ENCODE data around the gene CECR2. TPM values are rescaled to one million over a fixed set of nuclear protein-coding genes. Genes with fewer than 3 reads are reported as not detected.
A peak's percentile ranks its signal among the peaks of the same experiment; 100 is the strongest.

Gene CECR2
- total RNA-seq, 1 experiment from 2014 or later = not detected

DNA sequence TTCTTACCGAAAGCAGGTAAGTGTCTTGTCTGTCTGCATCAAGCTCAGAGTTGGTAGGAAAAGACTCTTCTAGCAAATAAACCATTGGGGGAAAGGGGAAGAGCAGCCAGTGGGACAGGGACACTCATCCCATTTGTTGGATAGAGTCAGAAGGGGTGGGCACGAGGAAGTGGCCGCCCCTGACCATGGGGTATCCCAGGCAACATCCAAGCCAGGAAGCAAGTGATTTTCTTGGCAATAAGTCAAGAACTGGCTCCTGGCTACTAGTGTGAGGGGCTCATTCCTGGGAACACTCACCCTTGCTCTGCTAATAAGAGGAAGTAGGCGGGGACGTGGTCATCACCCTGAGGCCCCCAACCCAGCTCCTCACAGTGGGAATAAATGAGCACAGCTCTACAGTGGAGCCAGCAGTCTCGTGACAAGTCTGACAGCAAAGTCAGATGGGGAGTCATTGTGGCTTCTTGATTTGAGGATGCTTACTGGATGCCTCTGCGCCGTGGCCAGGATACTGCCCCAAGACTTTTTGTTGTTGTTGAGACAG is 200.8 kb downstream of the CECR2 start:
- no peak for DNase-seq (ENCODE audit: low spot score)

DNA sequence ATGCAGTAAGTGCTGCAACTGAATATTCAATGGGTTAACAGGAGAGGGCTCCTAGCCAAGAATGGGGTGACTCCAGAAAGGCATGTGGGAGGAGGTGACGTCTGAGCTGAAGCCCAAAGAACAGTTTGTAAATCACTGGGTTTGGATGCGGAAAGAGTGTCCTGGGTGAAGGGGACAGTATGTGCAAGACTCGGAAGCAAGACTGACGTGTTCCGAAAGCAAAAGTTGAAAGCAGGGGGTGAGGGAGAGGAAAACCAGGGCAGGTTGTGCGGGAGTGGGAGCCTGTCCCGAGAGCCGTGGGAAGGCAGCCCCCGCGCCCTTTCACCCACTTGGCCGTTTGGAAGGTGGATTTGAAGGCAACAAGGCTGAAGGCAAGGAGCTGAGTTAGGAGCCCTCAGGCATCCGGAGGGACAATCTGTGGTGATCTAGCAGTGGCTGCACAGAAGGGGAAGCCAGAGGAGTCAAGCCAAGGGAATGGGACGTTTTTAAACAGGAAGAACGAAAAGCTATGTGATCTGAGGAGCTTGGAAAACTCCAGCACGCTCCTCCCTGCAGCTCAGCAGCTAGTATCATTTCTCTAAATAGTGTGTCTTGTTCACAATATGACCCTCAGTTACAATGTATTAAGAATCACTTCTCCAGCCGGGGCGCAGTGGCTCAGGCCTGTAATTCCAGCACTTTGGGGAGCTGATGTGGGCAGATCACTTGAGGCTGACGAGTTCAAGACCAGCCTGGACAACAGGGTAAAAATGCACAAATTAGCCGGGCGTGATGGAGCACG is 201.8 kb downstream of the CECR2 start:
- no peak for DNase-seq (ENCODE audit: low spot score)

DNA sequence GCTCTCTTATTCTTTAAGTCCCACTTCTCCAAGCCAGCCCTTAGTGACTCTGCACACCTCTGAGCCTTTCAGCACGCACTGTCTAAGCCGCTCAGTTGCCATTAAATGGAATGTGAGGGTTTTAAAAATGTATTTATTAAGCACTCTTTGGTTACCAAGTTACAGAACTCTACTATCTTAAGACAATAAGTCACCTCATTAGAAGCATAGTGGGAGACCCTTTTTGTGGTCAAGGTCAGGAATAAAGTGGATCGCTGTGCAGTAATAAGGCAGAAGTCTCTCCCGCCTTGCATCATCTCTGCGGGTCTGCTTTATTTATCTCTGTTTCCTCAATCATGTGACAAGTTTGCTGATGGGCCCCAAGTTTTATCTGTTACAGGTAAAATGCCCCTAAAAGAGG is 205.9 kb downstream of the CECR2 start:
- DNase-seq (ENCODE audit: low spot score) = no peak

DNA sequence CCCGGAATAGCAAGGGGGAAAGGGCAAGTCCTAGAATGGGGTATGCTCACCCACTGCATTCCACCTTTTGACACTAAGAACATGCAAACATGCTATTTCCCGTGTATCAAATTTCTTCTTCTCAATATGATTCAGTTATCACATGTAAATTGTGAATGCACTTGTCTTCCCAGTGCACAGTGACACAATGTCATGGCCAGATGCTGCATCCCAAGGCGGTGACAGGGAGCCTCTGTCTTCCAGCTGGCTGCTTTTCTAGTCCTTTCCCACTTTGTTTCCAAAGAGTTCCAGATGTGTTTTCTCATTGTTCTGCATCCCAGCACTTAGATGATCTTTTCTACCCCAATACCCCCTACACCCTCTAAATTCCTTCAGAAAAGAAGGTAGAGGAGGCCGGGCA is 206.4 kb downstream of the CECR2 start:
- DNase-seq (ENCODE audit: low spot score) = no peak

DNA sequence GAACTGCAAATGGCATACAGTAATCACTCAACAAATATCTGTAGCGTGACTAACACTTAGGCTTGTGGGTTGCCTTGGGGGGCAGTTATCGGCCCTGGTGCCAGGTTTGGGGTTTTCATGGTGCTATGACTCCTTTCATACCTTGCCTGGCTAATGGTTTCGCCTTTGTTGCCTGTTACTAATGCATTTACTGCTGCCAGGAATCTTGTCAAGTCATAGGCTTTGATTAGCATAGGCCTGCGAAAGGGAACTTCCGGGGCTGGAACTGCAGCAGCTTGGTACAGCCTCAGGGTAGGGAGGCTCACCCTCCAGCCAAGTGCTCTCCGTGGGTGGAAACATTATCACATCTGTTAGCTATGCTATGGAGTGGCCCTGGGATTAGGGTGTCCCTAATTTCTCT is 207.2 kb downstream of the CECR2 start:
- peak; percentile 92 for DNase-seq (ENCODE audit: low spot score)

DNA sequence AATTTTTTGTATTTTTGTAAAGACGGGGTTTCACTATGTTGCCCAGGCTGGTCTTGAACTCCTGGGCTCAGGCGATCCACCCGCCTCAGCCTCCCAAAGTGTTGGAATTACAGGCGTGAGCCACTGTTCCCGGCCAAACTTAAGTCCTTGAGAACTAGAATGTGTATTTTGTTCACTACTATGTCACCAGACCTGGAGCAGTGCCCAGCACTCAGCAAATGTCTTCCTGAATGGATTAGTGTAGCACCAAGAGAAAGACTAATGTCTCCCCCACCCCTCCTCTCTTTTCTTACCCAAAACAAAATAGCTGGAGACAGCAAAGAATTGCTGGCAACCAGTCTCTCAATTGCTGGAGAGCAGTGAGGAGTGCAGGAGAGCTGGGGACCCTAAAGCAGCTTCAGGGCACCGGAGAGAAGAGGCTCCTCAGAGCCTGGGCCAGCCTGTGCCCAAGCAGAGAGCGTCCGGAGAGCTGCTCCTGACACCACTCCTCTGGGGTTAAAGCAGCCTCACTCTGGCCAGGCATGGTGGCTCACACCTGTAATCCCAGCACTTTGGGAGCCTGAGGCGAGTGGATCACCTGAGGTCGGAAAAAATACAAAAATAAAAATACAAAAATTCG is 209.0 kb downstream of the CECR2 start:
- peak; percentile 50 for DNase-seq (ENCODE audit: low spot score)

DNA sequence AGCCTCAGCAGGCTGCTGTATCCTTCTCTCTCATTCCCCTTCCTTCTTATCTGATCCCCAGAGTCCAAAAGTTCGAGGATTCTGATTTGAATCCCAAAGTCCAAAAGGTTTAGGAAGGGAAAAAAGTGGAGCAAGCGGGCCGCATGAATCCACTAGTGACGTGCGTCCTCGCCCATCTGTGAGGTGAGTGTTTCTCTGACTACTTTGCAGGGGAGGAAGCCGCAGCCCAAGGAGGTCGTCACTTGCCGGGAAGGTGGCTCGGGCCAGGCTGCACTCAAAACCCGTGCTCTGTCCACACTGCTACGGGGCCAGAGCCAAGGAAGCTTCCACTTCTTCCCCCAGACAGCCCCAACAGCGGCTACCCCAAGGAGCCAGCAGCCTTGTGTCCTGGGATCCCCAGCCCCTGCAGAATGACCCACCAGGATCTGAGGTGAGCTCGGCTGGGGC is 210.3 kb downstream of the CECR2 start:
- no peak for DNase-seq (ENCODE audit: low spot score)

DNA sequence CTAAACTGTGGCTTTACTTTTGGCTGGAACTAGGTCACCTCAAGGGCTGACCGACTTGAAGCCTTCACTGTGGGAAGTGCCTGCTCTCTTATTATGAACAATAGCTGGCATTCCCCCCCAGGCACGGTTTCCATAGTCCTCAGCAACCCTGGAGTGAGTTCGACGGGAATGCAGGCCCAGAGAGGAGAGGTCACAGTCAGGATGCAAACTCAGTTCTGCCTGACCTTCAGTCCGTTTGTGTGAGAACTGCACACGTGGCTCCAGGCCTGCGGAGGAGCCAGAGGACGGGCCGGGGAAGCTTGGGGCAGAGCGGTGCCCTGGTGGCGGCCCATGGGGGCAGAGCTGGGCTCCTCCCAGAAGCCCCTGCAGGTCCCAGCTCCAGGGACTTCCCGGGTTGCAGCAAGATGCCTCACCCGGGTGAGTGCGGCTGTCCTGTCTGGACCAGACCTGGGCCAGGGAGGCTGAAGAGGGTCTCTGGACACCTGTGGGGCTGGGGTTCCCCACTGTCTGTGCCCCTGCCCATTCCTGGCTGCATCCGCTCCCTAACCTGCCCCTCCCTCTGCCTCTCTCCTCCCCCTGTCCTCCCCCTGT is 211.3 kb downstream of the CECR2 start:
- no peak for DNase-seq (ENCODE audit: low spot score)

DNA sequence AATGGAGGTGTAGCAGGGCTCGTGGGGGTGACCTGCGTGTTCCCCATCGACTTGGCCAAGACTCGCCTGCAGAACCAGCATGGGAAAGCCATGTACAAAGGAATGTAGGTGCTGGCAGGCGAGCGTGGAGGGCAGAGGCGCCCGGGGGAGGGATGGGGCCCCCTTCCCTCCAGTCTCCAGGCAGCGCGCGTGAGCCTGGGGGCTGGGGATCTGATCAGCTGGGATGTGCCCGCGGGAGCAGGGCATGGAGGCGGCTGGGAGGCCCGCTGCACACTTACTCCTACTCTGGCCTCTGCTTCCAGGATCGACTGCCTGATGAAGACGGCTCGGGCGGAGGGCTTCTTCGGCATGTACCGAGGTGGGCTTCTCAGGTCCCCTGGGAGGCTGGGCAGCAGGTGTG is 211.8 kb downstream of the CECR2 start:
- no peak for DNase-seq (ENCODE audit: low spot score)

DNA sequence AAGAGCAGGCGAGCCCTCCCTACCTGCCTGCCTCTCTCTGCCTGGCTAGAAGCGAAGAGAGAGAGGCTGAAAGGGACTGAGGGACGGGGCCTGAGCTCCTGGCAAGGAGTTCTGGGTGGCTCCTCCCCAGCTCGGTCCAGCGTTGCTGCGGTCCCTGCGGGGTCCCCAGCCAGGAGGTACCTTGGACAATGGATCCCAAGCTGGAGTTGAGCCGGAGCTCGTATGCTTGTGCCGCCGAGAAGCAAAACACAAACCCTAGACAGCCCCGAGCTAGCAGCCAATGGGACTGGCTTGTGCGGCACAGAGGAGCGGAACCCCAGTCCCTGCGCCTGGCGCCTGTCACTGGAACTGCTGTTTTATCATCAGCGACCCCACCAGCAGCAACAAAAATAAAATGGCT is 212.4 kb downstream of the CECR2 start:
- no peak for DNase-seq (ENCODE audit: low spot score)

DNA sequence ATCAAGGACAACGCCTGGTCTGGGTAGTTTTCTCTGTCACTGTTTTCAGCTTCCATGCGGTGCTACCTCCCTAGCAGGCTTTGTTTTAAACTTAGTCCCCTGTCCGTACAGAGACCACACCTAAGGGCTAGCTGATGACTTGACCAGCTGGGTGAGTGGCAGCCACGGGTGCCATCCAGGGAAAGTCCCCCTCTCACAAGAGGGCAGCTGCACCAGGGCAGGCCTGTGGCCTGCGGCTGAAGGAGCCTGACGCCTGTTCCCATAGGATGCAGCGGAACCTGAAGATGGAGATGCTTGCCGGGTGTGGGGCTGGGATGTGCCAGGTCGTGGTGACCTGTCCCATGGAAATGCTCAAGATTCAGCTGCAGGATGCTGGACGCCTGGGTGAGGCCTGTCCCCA is 213.9 kb downstream of the CECR2 start:
- DNase-seq (ENCODE audit: low spot score) = no peak

DNA sequence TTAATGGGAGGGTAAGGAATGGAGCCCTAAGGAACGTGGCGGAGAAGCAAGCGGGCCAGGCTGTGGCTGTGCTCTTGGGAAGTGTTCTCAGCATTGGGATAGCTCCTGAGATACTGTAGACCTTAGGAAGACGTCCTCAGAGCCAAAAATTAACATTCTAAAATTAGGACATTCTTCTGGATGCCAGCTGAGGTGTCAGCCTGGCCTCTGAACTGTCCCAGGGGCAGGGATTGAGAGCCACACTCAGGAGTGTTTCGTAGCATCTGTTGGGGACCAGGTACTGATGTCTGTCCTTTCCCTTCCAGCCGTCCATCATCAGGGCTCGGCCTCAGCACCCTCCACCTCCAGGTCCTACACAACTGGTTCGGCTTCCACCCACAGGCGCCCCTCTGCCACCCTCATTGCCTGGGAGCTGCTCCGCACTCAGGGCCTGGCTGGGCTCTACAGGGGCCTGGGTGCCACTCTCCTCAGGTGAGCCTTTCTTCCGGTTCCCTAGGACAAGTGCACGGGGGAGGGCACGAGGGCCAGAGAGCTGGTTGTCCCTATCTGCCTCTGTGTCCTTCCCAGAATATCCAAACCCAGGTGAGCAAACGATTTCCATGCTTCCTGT is 217.7 kb downstream of the CECR2 start:
- no peak for DNase-seq (ENCODE audit: low spot score)

DNA sequence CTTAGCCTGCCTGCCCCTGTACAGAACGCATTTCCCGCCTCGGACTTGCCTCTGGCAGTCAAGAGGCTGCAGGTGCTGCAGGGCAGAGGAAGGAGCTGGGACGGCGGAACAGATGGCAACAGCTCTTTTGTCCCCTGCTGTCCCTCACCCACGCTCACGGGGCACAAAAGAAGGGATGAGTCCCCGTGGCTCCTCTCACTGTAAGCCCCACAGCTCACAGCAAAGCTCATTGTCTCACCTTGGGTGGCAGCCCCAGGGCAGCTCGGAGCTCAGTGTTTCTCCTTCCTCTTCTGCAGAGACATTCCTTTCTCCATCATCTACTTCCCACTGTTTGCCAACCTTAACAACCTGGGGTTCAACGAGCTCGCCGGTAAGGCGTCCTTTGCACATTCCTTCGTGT is 218.4 kb downstream of the CECR2 start:
- no peak for DNase-seq (ENCODE audit: low spot score)

DNA sequence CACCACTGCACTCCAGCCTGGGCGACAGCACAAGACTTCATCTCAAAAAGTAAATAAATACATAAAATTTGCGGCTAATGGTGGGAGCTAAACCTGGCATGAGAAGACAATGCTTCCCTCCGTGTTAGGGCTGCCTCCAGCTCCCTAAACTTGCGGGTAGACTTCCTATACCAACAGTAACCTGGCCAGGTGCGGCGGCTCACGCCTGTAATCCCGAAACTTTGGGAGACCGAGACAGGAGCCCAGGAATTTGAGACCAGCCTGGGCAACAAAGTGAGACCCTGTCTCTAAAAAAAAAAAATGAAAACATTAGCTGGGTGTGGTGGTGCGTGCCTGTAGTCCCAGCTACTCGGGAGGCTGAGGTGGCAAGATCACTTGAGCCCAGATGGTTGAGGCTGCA is 219.3 kb downstream of the CECR2 start:
- DNase-seq (ENCODE audit: low spot score) = no peak

DNA sequence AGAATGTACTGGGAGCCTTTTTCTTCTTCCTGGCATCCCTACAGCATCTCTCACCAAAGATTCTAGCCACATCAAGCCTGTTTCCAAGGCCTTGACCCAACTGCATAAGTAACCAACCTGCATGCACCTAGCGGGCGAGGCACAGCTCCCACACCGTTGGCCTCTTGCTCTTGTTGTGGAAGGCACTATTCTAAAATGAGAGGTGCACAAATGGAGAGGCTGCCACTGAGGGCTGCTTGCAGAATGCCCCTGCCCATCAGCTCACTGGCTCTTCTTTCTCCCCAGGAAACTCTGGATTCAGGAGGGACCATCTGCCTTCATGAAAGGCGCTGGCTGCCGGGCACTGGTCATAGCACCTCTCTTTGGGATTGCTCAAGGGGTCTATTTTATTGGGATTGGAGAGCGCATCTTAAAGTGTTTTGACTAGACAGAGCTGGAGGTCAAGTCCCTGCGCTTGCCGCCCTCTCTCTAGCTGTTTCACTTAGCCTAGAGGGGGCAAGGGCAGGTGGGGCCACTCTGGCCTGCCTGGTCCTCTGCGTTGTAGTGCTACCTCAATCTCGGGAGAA is 220.6 kb downstream of the CECR2 start:
- no peak for DNase-seq (ENCODE audit: low spot score)

DNA sequence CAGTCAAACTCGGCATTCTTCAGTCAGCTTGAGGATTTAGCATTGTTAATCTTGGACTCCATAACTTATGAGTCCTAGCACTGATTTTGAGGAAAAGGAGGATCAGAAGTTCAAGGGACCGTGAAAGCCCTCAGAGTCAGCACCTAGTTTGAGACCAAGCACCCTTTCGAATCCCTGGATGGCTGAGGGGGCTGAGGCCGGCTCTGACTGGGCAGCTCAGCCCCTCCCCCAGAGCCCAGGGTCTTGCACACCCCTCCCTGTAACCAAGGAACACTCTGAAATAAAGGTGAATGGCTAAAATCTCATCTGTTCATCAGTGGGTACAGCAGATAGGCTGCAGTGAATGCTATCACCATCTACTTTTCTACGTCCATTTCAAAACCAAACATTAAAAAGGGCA is 221.3 kb downstream of the CECR2 start:
- no peak for DNase-seq (ENCODE audit: low spot score)

DNA sequence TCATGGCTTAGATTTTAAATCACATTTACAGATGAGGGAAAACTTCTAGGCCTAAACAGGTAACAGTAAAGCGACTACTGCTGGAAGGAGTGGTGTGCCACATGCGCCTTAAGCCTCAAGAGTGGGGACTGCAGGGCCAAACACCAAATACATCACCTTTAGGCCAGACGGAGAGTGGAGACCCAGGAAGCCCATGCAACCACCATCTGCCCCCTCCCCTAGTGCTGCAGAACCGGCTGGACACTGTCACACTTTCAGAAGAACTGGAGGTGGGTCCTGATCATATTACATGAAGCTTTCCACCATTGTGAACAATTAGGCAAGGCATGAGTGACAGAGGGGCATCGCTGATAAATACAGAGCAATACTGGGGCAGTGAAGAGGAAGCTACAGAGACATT is 222.9 kb downstream of the CECR2 start:
- no peak for DNase-seq (ENCODE audit: low spot score)

DNA sequence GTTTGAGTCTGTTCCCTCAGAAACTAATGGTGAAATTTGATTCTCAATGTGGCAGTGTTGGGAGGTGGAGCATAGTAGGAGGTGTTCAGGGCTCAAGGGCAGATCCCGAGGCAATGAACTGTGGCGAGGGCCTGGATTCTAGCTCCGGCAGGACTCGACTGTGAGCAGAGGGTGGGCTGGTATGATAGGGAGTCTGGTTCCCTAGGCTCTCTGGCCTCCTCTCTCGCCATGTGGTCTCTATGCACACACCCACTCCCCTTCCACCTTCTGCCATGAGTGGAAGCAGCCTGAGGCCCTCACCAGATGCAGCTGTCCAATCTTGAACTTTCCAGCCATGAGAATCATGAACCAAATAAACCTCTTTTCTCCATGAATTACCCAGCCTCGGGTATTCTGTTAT is 227.0 kb downstream of the CECR2 start:
- DNase-seq (ENCODE audit: low spot score) = no peak

DNA sequence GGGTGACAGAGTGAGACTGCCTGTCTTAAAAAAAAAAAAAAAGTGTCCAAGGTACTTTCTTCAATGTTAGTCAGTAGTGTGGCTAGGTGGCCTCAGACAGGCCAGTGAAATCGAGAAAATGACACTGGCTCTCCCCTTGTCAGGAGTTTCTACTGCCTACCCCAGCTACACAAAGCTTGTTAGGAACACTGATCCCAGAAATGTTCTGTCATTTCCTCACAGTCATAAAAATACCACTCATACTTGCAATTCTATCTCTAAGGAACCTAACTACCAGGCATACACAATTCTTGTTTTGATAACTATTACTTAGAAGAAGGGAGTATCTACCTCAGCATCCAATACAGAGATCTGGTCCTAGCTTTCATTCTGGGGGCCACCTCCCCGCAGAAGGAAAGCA is 228.0 kb downstream of the CECR2 start:
- DNase-seq (ENCODE audit: low spot score) = no peak

DNA sequence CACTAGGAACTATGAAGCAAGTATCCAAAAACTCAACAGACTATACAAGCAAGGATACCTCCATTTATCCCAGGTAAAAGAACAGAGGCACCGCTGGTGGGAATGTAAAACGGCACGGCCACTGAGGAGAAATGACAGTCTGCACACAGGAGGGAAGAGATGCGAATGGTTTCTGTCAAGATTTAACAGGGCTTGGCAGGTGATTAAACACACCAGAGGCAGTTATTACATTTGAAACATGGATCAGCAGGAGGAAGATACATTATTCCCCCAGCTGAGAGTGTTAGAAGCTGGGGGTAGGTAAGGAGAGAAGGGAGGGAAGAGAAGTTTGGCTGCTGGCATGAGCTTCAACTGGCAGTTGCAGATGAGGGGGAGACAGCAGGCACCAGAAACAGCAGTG is 229.1 kb downstream of the CECR2 start:
- no peak for DNase-seq (ENCODE audit: low spot score)

DNA sequence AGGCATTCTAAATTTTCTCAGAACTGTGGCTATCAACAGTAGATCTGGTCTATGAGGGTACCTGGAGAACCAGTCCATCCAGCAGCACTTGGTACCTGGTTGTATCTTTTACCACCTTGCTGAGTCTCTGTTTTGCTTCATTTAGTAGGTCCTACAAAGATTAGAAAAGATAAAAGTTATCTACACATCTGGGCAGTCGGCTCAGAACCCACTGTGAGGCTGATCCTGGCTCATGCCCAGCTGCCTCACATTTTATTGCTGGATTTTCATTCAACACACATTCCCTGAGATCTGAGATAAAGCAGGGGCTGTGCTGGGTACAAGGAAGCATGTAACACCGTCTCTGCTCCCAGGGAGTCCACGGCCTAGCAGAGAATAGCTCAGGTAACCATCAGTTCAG is 231.8 kb downstream of the CECR2 start:
- DNase-seq (ENCODE audit: low spot score) = no peak

DNA sequence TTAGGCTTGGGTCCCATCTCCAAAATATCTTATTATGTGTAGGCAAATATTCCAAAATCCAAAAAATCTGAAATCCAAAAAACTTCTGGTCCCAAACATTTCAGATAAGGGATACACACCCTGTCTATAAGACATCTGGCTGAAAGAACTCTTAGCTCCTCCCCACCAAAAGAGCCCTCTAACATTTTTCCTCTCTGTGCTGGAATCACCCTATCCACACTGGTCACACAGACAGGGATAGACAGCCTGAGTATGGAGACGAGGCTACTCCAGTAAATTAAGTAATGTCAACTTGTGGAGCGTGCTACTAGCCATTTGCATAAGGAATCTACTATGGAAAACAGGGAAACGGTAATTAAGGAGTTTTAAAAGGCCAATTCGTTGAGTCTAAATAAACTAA is 234.4 kb downstream of the CECR2 start:
- DNase-seq (ENCODE audit: low spot score) = no peak
